GM12878 (cell line): ENCODE results near the gene LSM6. TPM values are rescaled to one million over a fixed set of nuclear protein-coding genes. Genes with fewer than 3 reads are reported as not detected.

Experiments used
- ATAC-seq: fragments of 200-7000 bp; cut with Tn5 transposase; 3 replicates; pipeline ENCODE4 v1.9.1; 2020; ENCODE audit warnings: mild to moderate bottlenecking, moderate library complexity
- BruUV-seq: library from RNA; stranded (reverse); fragments of 400-500 nt; replicated peaks from 2 replicates; lab custom pipeline; 2021; lab: Mats Ljungman, UMichigan
- CTCF ChIA-PET: fragments of 300-600 bp; sonication (Branson Sonifier 250); formaldehyde crosslinking; extraction: SDS; loops from one replicate; lab custom pipeline; 2021; ENCODE audit warnings: inconsistent platforms; lab: Yijun Ruan, JAX
- POLR2A ChIA-PET: fragments of 350-600 bp; formaldehyde crosslinking; extraction: SDS; loops from one replicate; lab custom pipeline; 2021; ENCODE audit warnings: inconsistent platforms; lab: Charles Lee
- RAD21 ChIA-PET: fragments of 300-600 bp; sonication (Branson Sonifier 250); formaldehyde crosslinking; loops from one replicate; lab custom pipeline; 2023; ENCODE audit warnings: antibody characterized with exemption; ENCODE audit not compliant: unreplicated experiment; lab: Charles Lee
- SMC1A ChIA-PET: fragments of 300-600 bp; sonication (Branson Sonifier 250); formaldehyde crosslinking; loops from one replicate; lab custom pipeline; 2023; ENCODE audit not compliant: unreplicated experiment, uncharacterized antibody; lab: Charles Lee
- DNase-seq: peaks from one replicate; pipeline ENCODE4 v3.0.0-alpha.2; 2011; ENCODE audit warnings: low read depth, low spot score
- FAIRE-seq: peaks from 3 replicates; lab custom pipeline; 2011; peaks lifted over from hg19 to GRCh38; lab: Jason Lieb, UNC
- H2AFZ ChIP-seq: 2 replicates; pipeline ENCODE4 v1.6.0; 2011; ENCODE audit warnings: low read depth, low read length, control low read depth; ENCODE audit not compliant: control insufficient read depth
- H3K27ac ChIP-seq: 2 replicates; pipeline ENCODE4 v1.5.1; 2011; ENCODE audit warnings: control low read depth; ENCODE audit not compliant: control insufficient read depth, insufficient read depth
- H3K27me3 ChIP-seq, 2 experiments: replicated peaks in 1 of 2; 2 replicates each; pipeline versions ENCODE4 v1.6.0 to v1.6.1; 2011; ENCODE audit warnings: low read length in 1 of 2; ENCODE audit not compliant: control insufficient read depth in 2 of 2, insufficient read depth in 2 of 2
- H3K36me3 ChIP-seq, 2 experiments: 2 replicates each; pipeline ENCODE4 v1.5.1; 2011; ENCODE audit warnings: low read length in 1 of 2; ENCODE audit not compliant: control insufficient read depth in 2 of 2, insufficient read depth in 2 of 2
- H3K4me1 ChIP-seq: 2 replicates; pipeline ENCODE4 v1.6.1; 2011; ENCODE audit warnings: mild to moderate bottlenecking, low read length, moderate library complexity, mixed read lengths; ENCODE audit not compliant: control insufficient read depth, insufficient read depth
- H3K4me2 ChIP-seq: 2 replicates; pipeline ENCODE4 v1.6.0; 2011; ENCODE audit warnings: control low read depth; ENCODE audit not compliant: control insufficient read depth, insufficient read depth
- H3K4me3 ChIP-seq: fragments of 200-600 bp; sonication (generic); 2 replicates; pipeline ENCODE4 v1.5.1; 2016
- H3K79me2 ChIP-seq: 2 replicates; pipeline ENCODE4 v1.6.0; 2011; ENCODE audit warnings: low read length; ENCODE audit not compliant: control insufficient read depth, insufficient read depth
- H3K9ac ChIP-seq: 2 replicates; pipeline ENCODE4 v1.8.0; 2011; ENCODE audit warnings: low read length, control low read depth, mixed read lengths; ENCODE audit not compliant: control insufficient read depth, insufficient read depth
- H3K9me3 ChIP-seq: replicated peaks from 3 replicates; pipeline ENCODE4 v1.5.1; 2011; ENCODE audit warnings: mild to moderate bottlenecking, low read length; ENCODE audit not compliant: control insufficient read depth, insufficient read depth
- H4K20me1 ChIP-seq: 2 replicates; pipeline ENCODE4 v1.6.0; 2011; ENCODE audit not compliant: control insufficient read depth, insufficient read depth
- BCLAF1 ChIP-seq: fragments of 450-650 bp; IDR thresholded peaks from 2 replicates; pipeline ENCODE4 v1.6.1; 2017; ENCODE audit warnings: antibody characterized with exemption, mild to moderate bottlenecking, moderate library complexity
- CHD1 ChIP-seq: IDR thresholded peaks from 2 replicates; pipeline ENCODE4 v1.6.1; 2012; ENCODE audit warnings: low read depth, low read length, improper control_type of control experiment
- CHD4 ChIP-seq: fragments of 200-600 bp; sonication (generic); IDR thresholded peaks from 2 replicates; pipeline ENCODE4 v1.6.1; 2016; ENCODE audit warnings: mild to moderate bottlenecking
- ETV6 ChIP-seq, 2 experiments: fragments of 450-650 bp in 1 of 2; IDR thresholded peaks in 1 of 2; conservative IDR thresholded peaks in 1 of 2; 2 replicates each; pipeline ENCODE4 v1.6.1; 2014; ENCODE audit warnings: antibody characterized with exemption in 1 of 2, borderline replicate concordance in 1 of 2, low read depth in 1 of 2, mild to moderate bottlenecking in 1 of 2, moderate library complexity in 1 of 2
- FOXM1 ChIP-seq: IDR thresholded peaks from 2 replicates; pipeline ENCODE4 v1.6.1; 2012; ENCODE audit warnings: low read depth, mild to moderate bottlenecking, inconsistent platforms, low read length, moderate library complexity
- SRF ChIP-seq, 2 experiments: IDR thresholded peaks; 2 replicates each; pipeline ENCODE4 v1.6.1; 2011; ENCODE audit warnings: low read depth in 2 of 2, low read length in 2 of 2, mild to moderate bottlenecking in 1 of 2, moderate library complexity in 1 of 2
- USF2 ChIP-seq: IDR thresholded peaks from 2 replicates; pipeline ENCODE4 v1.6.1; 2011; ENCODE audit warnings: low read depth, low read length, improper control_type of control experiment, borderline replicate concordance
- ZBTB40 ChIP-seq: fragments of 450-650 bp; IDR thresholded peaks from 2 replicates; pipeline ENCODE4 v1.6.1; 2016; ENCODE audit warnings: mild to moderate bottlenecking, moderate library complexity, borderline replicate concordance
- WGBS: methylation state at CpG from one replicate; pipeline ENCODE4 v1.1.6; 2016; ENCODE audit warnings: low lambda C conversion rate; ENCODE audit not compliant: insufficient replicate concordance, insufficient coverage; ENCODE audit errors: missing lambda C conversion rate; 5-methylcytosine and 5-hydroxymethylcytosine counted together
- in situ Hi-C: fragments of 300-500 bp; cut with MboI; formaldehyde crosslinking; loops from 9 replicates; pipeline ENCODE4 v1.14.3; 2018; ENCODE audit warnings: mixed read lengths
- intact Hi-C: fragments of 100-400 bp; cut with micrococcal nuclease; formaldehyde crosslinking; loops from one replicate; pipeline ENCODE4 v1.14.2; 2022; ENCODE audit not compliant: unreplicated experiment
- polyA plus RNA-seq, 11 experiments: library from polyadenylated mRNA; depleted of rRNA in 4 of 11; unstranded in 6 of 11; stranded (reverse) in 5 of 11; fragments of >200 nt; fragmentation: Nextera tagmentation in 4 of 11; fragmentation: Illumina TruSeq in 1 of 11; extraction: Ambion mirVana in 4 of 11; extraction: Trizol in 1 of 11; gene quantifications; 1 replicate in 1 of 11; 2 replicates in 10 of 11; pipeline versions ENCODE4 v1.2.1 to v1.2.3, GENCODE V29; 2011 to 2016; ENCODE audit warnings: inconsistent platforms in 2 of 11, missing spikeins in 2 of 11, low read depth in 1 of 11
- total RNA-seq, 4 experiments: library from RNA; depleted of rRNA in 3 of 4; stranded (reverse); fragments of >200 nt in 3 of 4; fragmentation: Illumina TruSeq in 1 of 4; extraction: Trizol in 1 of 4; gene quantifications; 2 replicates each; pipeline versions ENCODE4 v1.2.1 to v1.2.3, GENCODE V29; 2013 to 2021

The LSM6 gene
- total and polyA plus RNA-seq, 10 of the 15 experiments (the other 5 are each of a cell fraction or from before 2014, with no cell fraction given): 68.0 to 282 (median 229) TPM

GRCh38 chr4:146134761-146135445 is 40.6 kb upstream of the LSM6 start:
- WGBS: 92% methylated on average over 8 of the region's 8 CpGs
- Histone ChIP-seq H3K36me3 (no peaks in the 10 kb centered on the region), H3K4me3 (no peak overlapping the region), H3K9ac (no peak overlapping the region), H3K27me3 (no peaks in the 10 kb centered on the region), H3K79me2 (no peaks in the 10 kb centered on the region), H3K9me3 (no peaks in the 10 kb centered on the region), H4K20me1 (no peaks in the 10 kb centered on the region)
- no peak for DNase-seq
- RAD21 ChIA-PET: no interaction called here
- CTCF ChIA-PET: interaction anchor here (0.7 to 1.6 kb wide), 4 partner anchors 10 to 40 kb away, joined by 3 to 4 read pairs (median 4); no protein-coding TSS in a partner anchor
- POLR2A ChIA-PET: no interaction called here
- FAIRE-seq: no peak
- SMC1A ChIA-PET: interaction anchor here (1.2 kb wide), 2 partner anchors 19 to 39 kb away, joined by 4 read pairs; no protein-coding TSS in a partner anchor
- intact Hi-C loops: loop anchor here (5.0 kb wide), 1 partner anchor 42 kb away; the partner anchor contains the start of gene LSM6
- no peak for ATAC-seq
- TF ChIP-seq CHD4: no peak
- TF ChIP-seq FOXM1: no peak
- no peak for TF ChIP-seq CHD1
- TF ChIP-seq ZBTB40: no peak
- TF ChIP-seq BCLAF1: no peak
- no peak for TF ChIP-seq ETV6 (conservative IDR thresholded peaks at IDR 0.05 in 1 of 2, IDR thresholded peaks at IDR 0.05 in 1 of 2; ENCODE audit: borderline replicate concordance in 1 of 2, low read depth in 1 of 2)
- no peak for TF ChIP-seq USF2
- TF ChIP-seq SRF (IDR thresholded peaks at IDR 0.05; ENCODE audit: low read depth in 2 of 2, low read length in 2 of 2): no peak
- TF ChIP-seq, all 136 proteins: peak for 0
- Histone ChIP-seq H3K4me2 (no peak overlapping the region), H3K27ac (no peak overlapping the region), H2AFZ (no peak overlapping the region), H3K4me1 (peaks cover 14% of the 10 kb centered on the region)
- in situ Hi-C loops: no loop called here
- no TSS peak for BruUV-seq
